ENCODE measurements around the gene C3orf18.

The C3orf18 gene

DNA sequence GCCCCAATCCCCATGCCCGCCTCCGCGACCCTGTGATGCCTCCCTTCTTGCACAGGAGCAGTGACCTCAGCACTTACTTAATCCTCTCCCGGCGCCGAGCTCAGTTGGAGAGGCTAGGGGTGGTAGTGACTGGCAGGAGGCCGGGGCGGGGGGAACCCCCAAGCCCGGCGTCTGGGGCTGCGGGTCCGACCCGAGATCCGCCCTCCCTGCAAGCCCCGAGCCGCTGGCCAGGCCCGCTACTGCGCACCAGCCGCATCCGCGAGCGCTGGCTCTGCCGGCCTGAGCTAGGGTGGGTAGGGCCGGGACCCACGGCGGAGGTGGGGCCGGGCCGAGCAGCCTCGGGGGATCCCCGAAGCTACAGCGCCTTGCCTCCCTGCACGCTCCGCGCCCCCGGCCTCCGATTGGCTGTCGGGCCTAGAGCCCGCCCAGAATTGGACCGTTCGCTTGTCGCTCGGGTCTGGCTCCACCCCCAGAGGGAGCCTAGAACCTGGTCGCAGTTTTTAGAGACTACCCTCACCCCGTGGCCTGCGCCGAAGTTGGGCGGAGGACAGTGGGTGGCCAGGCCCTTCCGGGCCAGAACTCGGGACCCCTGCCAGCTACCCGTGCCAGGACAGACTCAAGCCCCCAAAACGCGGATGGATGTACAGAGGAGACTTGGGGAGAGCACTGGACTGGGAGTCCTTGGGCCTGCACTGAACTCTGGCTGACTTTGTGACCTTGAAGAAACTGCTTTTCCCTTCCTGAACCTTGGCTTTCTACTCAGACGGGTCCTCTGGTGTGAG lies at the start of gene C3orf18:
TSS of gene C3orf18 (minus strand) at position 362 of the 782 bp plus-strand sequence. CDS start 2,048 bp downstream, outside the sequence.
- peak; percentile 94 for DNase-seq

DNA sequence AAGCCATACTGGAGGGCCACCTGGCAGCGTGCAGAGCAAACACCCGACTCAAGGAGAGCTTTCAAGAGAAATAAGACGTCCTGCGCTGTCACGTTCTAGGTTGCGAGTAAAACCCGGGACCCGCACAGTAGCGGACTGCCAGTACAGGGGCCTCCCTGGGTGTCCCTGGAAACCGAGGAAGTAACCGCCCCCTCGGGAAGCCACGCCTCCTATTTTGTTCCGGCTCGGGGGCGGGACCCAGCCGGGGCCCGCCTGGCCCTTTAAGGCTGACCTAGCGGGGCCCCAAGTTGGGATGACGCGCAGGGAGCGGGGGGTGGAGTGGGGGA lies 49.2 kb upstream of the C3orf18 start:
- DNase-seq, result peak; percentile 97

DNA sequence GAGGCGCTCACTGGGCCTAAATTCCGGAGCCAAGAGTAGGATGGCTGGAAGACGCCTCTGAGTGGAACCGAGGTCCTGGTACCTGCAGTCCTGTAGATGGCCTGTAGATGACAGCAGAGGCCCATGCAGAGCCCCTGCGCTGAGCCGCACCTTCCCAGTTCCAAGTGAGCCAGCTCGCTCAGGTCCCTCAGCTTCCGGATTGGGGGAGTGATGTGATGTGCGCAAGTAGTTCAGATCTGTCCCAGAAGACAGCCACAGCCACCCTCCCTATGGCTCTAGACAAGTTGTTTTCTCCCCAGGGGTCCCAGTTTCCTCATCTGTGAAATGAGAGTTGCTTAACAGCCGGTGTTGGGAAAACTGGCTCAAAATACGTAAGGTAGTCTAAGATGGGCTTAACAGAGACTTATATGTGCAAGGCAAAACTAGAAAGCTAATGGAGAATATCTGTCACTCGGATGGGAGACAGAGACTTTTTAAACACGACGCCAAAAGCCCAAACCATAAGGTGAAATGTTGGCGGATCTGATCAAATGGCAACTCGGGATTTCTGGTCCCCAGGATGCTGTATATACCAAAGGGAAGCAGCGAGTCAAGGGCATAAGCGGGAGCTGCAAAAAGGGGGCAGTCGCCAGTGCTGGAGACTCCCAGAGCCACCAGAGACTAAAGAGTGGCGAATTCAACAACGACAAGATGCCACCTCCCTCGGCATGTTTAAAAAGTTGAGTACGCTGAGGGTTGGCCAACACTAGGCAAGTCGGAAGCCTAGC lies 48.6 kb upstream of the C3orf18 start:
- peak; percentile 95 for DNase-seq

DNA sequence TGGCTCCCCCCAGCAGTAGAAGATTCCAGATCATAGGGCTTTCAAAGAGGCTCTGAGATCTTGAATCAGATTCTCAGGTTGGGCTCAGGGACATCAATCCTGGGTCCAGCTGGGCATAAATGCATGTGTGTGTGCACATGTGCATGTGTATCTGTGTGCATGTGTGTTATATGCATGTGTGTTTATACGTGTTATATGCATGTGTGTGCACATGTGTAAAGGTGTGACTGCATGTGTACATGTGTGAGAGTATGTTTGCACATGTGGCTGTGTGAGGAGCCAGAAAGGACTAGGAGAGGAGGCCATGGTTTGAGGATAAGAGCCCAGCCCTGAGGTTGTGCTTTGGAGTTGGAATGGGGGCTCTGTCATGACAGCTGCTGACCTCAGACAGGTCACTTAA lies 47.6 kb upstream of the C3orf18 start:
- DNase-seq, result no peak

DNA sequence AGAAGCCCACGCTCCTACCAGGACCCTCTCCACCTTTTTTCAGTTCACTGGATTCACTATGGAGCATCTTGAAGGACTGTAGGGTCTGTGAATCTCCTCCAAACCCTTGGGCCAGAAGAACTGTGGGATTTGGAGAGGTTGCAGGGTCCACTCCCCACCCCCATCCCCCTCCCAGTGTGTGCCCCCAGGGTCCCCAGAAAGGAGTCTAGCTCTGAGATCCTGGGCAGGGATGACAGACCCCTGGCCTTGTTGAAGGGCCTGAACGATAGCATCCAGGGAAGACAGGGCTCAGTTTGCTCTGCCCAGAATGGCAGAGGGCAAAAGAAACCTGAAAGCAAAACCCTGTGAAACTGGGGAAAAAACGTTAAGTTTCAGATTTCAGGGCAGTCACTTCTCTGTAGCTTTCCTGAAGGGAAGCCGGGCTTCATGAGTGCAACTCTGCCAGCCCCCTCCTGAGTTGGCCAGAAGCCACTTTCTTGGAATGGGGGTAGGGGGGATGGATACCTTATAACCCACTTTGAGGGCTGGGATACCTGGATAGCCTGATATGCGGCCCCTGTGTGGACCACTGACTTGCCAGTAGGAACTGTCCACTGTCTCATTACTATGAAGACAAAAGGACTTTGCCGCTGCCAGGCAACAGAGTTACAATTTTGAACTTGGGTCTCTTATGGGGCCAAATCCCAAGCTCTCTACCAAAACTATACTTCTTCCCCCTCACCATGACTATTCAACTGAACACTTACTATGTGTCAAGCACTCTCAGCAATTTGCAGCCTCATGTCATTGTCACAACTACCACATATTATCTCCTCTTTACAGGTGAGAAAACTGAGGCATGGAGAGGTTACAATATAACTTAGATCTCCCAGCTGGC lies 45.7 kb upstream of the C3orf18 start:
- no peak for DNase-seq

DNA sequence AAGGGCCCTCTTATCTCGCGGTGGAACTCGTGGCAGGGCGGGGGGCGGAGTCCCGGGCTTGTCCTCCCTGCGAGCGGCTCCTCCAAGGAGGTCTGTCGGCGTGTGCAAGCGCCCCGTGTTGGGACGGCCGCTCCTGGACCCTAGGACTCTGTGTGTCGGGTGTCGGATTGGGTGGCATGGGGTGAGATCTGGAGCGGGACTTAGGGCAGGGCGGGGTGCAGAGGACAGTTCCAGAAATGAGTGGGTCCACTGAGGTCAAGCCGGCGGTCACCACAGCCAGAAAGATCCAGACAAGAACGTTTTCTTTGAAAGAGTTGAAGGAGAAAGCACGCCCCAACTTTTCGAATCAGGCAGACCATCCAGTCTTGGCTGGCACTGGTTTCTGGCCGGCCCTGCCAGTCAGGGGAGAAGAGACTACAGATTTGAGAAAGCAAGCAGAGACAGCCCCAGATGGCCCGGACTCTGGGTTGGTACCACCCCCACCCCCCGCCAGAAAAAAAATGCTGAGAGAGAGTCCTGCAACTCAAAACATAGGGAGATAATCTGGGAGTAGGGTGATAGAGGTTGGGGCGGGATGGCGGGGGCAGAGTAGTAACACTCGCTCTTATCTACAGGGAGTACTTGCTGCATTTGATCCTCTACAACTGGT lies 44.8 kb upstream of the C3orf18 start:
- DNase-seq, result no peak

DNA sequence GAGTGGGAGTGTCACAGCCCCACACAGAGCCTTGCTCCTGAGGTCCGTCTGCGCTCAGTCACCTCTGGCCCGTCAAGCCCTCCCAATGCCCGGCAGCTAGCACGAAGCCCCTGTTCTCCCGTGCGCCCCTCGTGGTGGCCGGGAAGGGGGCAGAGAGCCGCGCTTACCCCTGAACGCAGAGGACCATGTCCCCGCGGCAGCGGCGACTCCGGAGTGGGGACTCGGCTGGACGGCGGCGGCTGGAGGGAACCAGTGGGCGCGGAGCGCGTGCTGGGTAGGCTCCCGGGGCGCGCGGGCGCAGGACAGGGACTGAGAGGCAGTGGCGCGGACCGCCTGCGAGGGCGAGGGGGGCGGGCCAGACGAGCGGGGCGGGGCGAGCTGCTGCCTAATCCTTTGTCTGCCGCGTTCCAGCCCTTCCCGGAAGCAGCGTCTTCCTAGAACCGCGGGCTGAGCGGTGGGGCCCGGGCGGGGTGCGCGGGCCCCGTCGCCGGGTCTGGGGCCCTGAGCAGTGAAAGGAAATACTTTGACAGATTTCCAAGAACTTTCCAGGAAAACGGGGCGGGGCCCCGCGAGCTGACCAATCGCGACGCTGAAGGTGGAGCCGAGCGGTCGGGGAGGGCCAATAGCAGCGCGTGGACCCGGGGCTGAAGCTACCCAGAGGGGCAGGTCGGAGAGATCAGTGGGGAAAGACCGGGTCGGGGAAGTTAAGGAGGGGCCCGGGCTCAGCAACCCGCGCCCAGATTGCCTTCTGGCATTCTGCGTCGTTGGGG lies 44.1 kb upstream of the C3orf18 start, which contains the start of gene CISH:
TSS of gene CISH (minus strand) at position 311 of the 770 bp plus-strand sequence. CDS start at position 187, 124 bp downstream.
- DNase-seq, result peak; percentile 98

DNA sequence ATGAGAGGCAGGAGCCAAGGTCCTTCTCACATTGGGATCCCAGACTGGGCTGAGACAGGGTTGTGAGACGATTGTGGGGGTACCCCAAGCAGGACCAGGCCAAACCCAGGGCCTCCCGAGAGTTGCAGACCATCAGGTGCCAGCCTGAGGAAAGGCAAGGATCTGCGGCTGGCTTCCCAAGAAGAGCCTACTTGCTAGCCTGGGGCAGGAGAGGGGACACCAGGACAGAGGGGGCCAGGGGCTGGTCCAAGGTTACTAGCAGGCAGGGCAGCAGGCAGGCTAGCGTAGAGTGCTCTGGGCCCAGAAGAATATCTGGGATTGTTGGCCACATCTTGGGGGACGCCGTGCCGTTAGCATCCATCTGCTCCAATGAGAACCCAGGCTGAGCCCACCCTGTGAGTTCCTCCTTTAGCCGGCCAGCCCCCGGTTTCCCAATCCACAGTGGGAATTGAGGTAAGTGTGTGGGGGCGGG lies 43.5 kb upstream of the C3orf18 start:
- DNase-seq, result no peak

DNA sequence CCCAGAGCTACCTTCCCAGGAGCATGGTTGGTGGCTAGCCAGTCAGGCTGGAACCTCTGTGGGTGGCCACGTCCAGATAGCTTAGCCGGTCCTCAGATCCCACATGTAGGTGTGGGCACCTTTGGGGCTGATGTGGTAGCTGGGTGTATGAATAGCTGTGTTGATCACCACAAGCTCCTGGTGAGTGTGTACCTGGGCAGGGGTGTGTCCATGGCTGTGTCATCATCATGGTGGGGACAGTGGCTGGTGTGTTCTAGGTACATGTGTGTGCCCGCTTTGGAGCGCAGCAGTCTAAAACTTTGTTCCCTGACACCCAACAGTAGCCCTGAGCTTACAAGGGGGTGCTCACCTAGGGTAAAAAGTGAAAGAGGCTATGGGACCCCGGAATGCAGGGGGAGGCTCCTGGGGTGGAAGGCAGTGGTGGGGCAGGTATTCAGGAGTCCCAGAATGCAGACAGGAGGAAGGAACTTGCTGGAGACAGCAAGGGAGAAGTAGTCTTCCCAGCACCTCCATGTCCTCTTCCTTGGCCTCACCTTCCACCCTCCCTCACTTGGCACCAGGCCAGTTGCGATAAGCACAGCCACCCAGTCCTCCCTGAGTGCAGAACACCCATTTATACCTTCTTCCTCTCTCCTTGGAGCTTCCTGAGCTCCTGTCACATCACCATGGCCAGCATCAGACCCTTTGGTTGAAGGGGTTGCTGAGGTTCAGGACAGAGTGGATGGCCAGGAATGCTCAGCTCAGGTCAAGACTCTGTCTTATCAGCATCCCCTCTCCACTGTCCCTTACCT lies 42.8 kb upstream of the C3orf18 start:
- peak; percentile 28 for DNase-seq

DNA sequence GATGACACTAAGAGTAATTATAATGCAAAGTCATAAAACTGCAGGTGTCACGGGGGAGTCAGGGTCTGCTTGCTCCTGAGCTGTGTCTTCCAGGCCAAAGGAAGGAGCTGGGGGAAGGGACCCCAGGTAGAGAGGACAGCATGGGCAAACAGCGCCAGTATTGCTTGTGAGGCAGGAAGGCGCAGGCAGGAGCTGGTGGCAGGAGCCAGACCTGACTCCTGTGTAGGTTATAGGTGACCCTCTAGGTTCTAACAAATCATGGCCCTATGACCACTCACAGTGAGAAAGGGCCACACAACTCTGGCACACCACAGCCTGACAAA lies 42.2 kb upstream of the C3orf18 start:
- no peak for DNase-seq

DNA sequence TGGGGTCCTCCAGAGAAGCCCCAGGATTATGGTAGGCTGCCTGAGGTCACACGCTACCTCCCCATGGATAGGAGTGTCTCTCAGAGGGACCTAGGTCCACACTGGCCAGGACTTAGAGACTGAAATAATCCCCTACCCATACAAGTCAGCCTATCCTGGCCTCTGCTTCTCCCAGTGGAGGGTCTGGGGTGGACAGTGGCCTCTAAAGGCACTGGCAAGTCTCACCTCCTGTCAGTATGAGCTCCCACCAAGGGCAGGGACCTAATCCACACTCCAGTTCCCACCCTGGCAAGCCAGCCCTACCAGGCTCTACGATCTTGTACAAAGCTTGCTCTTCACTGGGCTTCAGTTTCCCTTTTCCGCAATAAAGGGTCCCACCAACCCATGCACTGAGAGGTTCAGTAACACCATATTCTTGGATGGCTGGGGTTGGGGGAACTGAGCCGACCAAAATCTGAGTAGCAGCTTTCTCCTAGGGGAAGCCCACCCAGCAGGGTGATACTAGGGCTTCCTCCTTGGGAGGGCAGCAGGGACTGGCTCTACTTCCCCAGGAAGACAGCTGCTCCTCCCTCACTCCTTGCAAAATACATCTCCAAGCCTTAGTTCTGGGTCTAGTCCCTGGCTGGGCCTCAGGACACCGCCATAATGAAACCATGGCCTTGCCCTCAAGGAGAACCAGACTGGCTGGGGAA lies 41.7 kb upstream of the C3orf18 start:
- DNase-seq, result no peak

DNA sequence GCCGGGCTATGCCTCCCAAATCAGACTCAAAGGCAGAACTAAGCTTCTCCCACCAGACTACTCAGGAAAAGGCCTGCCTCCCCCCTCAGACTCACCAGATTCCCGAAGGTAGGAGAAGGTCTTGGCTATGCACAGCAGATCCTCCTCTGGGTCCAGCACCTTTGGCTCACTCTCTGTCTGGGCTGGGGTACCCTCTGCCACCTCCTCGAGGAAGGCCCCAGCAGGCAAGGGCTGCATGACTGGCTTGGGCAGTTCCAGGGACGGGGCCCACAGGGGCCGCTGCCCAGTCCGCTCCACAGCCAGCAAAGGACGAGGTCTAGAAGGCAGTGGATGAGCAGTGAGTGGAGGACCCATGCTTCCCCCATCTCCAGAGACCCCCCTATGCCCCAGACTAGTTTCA lies 40.7 kb upstream of the C3orf18 start:
- no peak for DNase-seq

DNA sequence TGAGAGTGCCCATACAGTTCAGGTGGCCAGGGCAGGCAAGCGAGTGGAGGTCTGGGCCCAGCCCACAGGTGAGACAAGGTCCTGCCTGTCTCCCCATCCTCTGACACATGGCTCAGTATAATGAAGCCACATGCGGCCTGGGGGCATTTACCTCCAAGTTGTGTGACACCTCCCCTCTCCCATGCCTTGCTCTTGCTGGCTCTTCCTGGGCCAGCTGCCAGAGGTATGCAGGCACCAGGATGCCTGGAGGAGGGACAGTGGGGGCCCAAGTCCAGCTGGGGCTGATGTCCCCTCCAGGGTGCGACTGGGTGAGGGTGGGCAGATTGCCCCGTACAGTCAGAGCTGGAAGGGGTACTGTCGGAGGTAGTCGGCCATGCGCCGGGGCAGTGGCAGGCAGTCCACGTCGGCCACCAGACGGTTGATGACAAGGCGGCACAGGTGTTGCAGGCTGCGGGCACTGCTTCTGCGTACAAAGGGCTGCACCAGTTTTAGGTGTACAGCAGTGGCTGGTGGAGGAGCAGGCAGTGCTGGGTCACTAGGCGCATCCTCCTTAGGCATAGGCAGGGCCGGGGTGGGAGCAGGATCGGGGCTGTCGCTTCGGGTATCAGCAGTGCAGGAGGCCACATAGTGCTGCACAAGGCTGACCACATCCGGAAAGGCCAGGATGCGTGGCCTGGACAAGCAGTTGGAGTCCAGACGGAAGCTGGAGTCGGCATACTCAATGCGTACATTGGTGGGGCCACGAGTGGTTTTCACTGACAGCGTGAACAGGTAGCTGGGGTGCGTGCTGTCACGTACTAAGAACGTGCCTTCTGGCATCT lies 39.9 kb upstream of the C3orf18 start:
- no peak for DNase-seq

DNA sequence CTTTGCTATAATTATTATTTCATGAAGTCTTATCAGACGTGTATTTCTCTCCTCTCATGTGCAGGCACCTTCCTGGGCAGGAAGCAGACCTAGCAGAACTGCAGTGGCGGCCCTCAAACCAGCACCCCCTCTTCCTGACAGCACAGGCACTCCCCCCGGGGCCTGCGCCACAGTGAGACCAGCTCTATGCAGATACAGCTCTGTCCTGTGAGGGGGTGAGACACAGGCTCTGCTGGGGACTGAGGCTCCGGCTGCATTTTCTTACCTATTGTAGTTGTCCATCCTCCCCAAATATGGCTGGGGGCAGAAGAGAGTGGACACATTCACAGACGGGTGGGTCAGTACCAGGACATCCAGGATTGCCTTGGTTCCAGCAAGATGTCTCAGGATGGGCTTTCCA lies 39.0 kb upstream of the C3orf18 start:
- no peak for DNase-seq

DNA sequence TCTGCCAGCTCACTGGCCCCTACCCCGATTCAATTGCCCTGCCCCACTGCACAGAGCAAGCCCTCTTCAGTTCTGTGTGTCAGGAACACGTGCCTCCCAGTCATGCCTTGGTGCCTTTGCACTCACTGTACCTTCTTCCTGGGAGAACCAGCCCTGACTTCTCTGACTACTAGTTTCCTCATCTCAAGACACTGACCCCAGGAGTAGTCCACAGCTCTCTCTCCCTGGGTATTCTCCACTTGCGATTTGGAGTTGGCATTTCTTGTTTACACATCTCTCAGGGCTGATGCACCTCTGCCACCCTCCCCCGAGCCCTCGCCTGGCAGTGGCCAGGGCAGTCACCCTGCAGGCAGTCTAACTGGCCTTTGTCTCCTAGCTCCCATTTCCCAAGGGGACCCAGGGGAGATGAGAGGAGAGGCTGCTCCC lies 38.4 kb upstream of the C3orf18 start:
- DNase-seq, result no peak

DNA sequence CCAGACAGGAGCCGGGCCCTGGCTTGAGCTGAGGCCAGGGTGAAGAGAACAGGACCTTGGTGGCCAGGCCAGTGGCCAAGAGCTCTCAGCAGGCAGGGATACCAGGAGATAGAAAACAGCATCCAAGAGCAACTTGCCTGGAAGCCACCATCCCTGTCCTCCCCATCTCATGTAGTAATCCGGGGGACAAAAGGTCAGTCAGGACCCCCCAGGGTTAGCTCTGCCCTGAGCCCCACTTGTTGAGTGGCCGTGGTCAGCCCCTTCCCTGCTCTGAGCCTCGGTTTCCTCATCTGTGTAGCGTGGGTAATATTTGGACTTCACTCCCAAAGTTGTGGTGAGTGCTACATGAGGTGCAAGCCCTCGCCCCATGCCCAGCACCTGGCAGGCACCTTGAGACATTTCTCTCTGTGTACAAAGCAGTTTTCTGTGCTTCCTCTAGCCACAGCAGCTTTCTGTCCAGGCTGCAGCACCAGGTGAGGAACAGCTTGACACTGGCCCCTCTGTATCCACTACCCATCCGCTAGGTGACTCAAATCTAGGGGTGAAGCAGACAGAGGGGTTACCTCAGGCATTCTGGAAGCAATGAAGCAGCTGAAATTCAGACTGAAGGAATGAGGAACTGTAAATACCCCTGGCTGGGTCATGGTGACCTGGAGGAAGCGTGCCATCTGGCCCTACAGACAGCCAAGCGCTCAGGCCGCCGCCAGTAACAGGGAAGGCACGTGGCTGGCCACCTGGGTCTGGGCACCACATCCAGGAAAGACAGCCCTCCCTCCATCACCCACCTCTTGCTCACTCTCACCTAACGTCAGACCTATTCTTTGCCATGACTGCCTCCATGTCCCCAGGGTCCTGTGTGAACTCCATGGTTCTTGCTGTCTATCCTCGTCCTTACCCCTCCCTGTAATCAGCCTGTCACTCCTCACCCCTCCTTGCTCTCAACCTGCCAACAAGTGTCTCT lies 37.4 kb upstream of the C3orf18 start:
- DNase-seq, result no peak

DNA sequence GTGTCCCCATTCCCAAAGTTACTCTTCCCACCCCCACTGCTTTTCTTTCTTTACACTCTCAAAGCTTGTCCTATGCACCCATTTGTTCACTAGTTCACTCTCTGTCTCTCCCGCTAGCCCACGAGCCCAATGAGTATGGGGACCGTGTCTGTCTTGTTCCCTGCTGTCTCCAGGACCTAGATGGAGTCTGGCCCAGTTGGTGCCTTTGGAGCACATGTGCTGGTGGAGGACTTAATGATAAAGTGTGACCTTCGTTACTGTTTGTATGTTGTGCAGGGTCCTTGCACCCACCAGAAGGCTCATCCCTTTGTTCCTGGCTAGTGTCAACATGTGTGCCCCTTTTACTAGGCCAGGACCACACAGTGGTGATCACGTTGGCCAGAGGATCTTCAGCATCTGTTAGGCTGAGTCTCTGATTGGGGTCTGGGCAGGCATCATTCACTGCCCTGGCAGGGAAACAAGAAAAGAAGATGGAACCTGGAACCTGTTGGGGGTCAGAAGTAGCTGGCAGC lies 36.6 kb upstream of the C3orf18 start:
- DNase-seq, result no peak

Measured in eye (tissue), 1 donor.